GM23248 (cell line): ENCODE data around the gene DPF1. TPM values are rescaled to one million over a fixed set of nuclear protein-coding genes. Genes with fewer than 3 reads are reported as not detected.

ENCODE experiments used
- DNase-seq: peaks from one replicate; pipeline ENCODE4 v3.0.0-alpha.2; 2015
- H2AFZ ChIP-seq: fragments of 200-600 bp; sonication (generic); 2 replicates; pipeline ENCODE4 v1.6.1; 2016; ENCODE audit warnings: antibody characterized with exemption
- H3F3A ChIP-seq: fragments of 200-600 bp; sonication (generic); 2 replicates; pipeline ENCODE4 v1.6.1; 2016; ENCODE audit warnings: mild to moderate bottlenecking, antibody characterized with exemption, mixed run types; ENCODE audit not compliant: insufficient read depth
- H3K27ac ChIP-seq: fragments of 200-600 bp; sonication (generic); 2 replicates; pipeline ENCODE4 v1.5.1; 2016; ENCODE audit warnings: mild to moderate bottlenecking
- H3K27me3 ChIP-seq: fragments of 200-600 bp; sonication (generic); replicated peaks from 2 replicates; pipeline ENCODE4 v1.6.1; 2016; ENCODE audit warnings: mild to moderate bottlenecking; ENCODE audit not compliant: insufficient read depth
- H3K36me3 ChIP-seq: fragments of 200-600 bp; sonication (generic); 2 replicates; pipeline ENCODE4 v1.6.1; 2016; ENCODE audit warnings: low read depth, mild to moderate bottlenecking
- H3K4me1 ChIP-seq: fragments of 200-600 bp; sonication (generic); 2 replicates; pipeline ENCODE4 v1.6.1; 2016; ENCODE audit warnings: mild to moderate bottlenecking; ENCODE audit not compliant: insufficient read depth
- H3K4me2 ChIP-seq: fragments of 200-600 bp; sonication (generic); one replicate; pipeline ENCODE4 v1.6.1; 2016; ENCODE audit warnings: mild to moderate bottlenecking; ENCODE audit not compliant: unreplicated experiment
- H3K4me3 ChIP-seq: fragments of 200-600 bp; sonication (generic); 2 replicates; pipeline ENCODE4 v1.5.1; 2016; ENCODE audit warnings: mild to moderate bottlenecking
- H3K79me2 ChIP-seq: fragments of 200-600 bp; sonication (generic); 2 replicates; pipeline ENCODE4 v1.6.1; 2016; ENCODE audit warnings: mild to moderate bottlenecking; ENCODE audit not compliant: insufficient read depth
- H3K9ac ChIP-seq: fragments of 200-600 bp; sonication (generic); 2 replicates; pipeline ENCODE4 v1.6.1; 2016; ENCODE audit warnings: mild to moderate bottlenecking
- H3K9me2 ChIP-seq: fragments of 200-600 bp; sonication (generic); 2 replicates; pipeline ENCODE4 v1.6.1; 2016; ENCODE audit warnings: mixed run types, mild to moderate bottlenecking, moderate library complexity; ENCODE audit not compliant: insufficient read depth
- H3K9me3 ChIP-seq: fragments of 200-600 bp; sonication (generic); one replicate; pipeline ENCODE4 v1.6.1; 2017; ENCODE audit warnings: low read depth
- H4K20me1 ChIP-seq: fragments of 200-600 bp; sonication (generic); 2 replicates; pipeline ENCODE4 v1.6.0; 2016; ENCODE audit not compliant: insufficient read depth
- EZH2 ChIP-seq: fragments of 200-600 bp; sonication (generic); IDR thresholded peaks from 2 replicates; pipeline ENCODE4 v1.6.1; 2018; ENCODE audit warnings: antibody characterized with exemption, mild to moderate bottlenecking; ENCODE audit not compliant: insufficient read depth, poor library complexity, severe bottlenecking
- EZH2phosphoT487 ChIP-seq: fragments of 200-600 bp; sonication (generic); IDR thresholded peaks from 2 replicates; pipeline ENCODE4 v1.6.1; 2018; ENCODE audit warnings: antibody characterized with exemption, moderate library complexity, mild to moderate bottlenecking, low read depth; ENCODE audit not compliant: insufficient read depth
- WGBS, 2 experiments: methylation state at CpG; one replicate each; pipeline ENCODE4 v1.1.6; 2015 to 2017; ENCODE audit warnings: low lambda C conversion rate in 2 of 2, low coverage in 1 of 2; ENCODE audit errors: missing lambda C conversion rate in 2 of 2; 5-methylcytosine and 5-hydroxymethylcytosine counted together
- in situ Hi-C: fragments of 300-500 bp; cut with MboI; formaldehyde crosslinking; loops from 2 replicates; pipeline ENCODE4 v1.15.0; 2020
- polyA plus RNA-seq: library from polyadenylated mRNA; unstranded; fragments of >200 nt; fragmentation: Nextera tagmentation; extraction: Ambion mirVana; gene quantifications from 2 replicates; pipeline ENCODE4 v1.2.1, GENCODE V29; 2016
- total RNA-seq: library from RNA; depleted of rRNA; stranded (reverse); fragments of >200 nt; shearing (Covaris generic); gene quantifications from 2 replicates; pipeline ENCODE4 v1.2.3, GENCODE V29; 2014

The DPF1 gene
- total and polyA plus RNA-seq, 2 experiments from 2014 or later: 1.5 to 5.2 TPM

- Histone ChIP-seq H3K9me3 (no peaks in the 10 kb centered on the region), H2AFZ (peak overlapping the region; percentile 83), H3K27me3 (no peaks in the 10 kb centered on the region), H3K4me3 (peak overlapping the region; percentile 74), H3K79me2 (no peaks in the 10 kb centered on the region), H3K4me1 (no peaks in the 10 kb centered on the region), H3K27ac (no peak overlapping the region), H3K36me3 (no peaks in the 10 kb centered on the region), H3K9ac (peak overlapping the region; percentile 71), H3K4me2 (peak overlapping the region; percentile 73), H3F3A (no peaks in the 10 kb centered on the region), H3K9me2 (no peaks in the 10 kb centered on the region), H4K20me1 (no peaks in the 10 kb centered on the region)
- no peak for DNase-seq
- in situ Hi-C loops: no loop called here
- TF ChIP-seq EZH2 (no peak), EZH2phosphoT487 (no peak)
- WGBS, 2 experiments: 8 to 25% methylated on average over 5 to 13 of the region's 13 CpGs
These were observed 407 bp downstream of the DPF1 start for GRCh38 chr19:38223617-38224013.

- Histone ChIP-seq H3K4me3 (peak overlapping the region; percentile 74), H3K9me2 (no peaks in the 10 kb centered on the region), H3F3A (no peaks in the 10 kb centered on the region), H4K20me1 (no peaks in the 10 kb centered on the region), H3K27me3 (no peaks in the 10 kb centered on the region), H3K27ac (no peak overlapping the region), H3K36me3 (no peaks in the 10 kb centered on the region), H3K79me2 (no peaks in the 10 kb centered on the region), H3K4me1 (no peaks in the 10 kb centered on the region), H3K9me3 (no peaks in the 10 kb centered on the region), H3K9ac (no peak overlapping the region), H3K4me2 (peak overlapping the region; percentile 73), H2AFZ (no peak overlapping the region)
- TF ChIP-seq EZH2 (no peak), EZH2phosphoT487 (no peak)
- in situ Hi-C loops: no loop called here
- whole genome bisulfite sequencing, 2 experiments: 97 to 98% methylated on average over 3 of the region's 3 CpGs
- DNase-seq: no peak
These were observed 901 bp downstream of the DPF1 start for GRCh38 chr19:38223119-38223523.

GRCh38 chr19:38221919-38222830 lies 1.8 kb downstream of the DPF1 start:
- H4K20me1 ChIP-seq: no peaks in the 10 kb centered on the region
- no peaks in the 10 kb centered on the region for H3K79me2 ChIP-seq
- H3K4me2 ChIP-seq: no peak overlapping the region
- no peak overlapping the region for H2AFZ ChIP-seq
- H3K27me3 ChIP-seq: no peaks in the 10 kb centered on the region
- TF ChIP-seq EZH2phosphoT487 (no peak), EZH2 (no peak)
- no peaks in the 10 kb centered on the region for H3K9me3 ChIP-seq
- no peak overlapping the region for H3K27ac ChIP-seq
- no peaks in the 10 kb centered on the region for H3K36me3 ChIP-seq
- no peaks in the 10 kb centered on the region for H3K4me1 ChIP-seq
- 64 to 70% methylated on average over 29 to 64 of the region's 64 CpGs for WGBS, 2 experiments
- H3K9ac ChIP-seq: no peak overlapping the region
- peak; percentile 39 for DNase-seq
- no peaks in the 10 kb centered on the region for H3F3A ChIP-seq
- H3K9me2 ChIP-seq: no peaks in the 10 kb centered on the region
- in situ Hi-C loops: no loop called here
- no peak overlapping the region for H3K4me3 ChIP-seq

GRCh38 chr19:38221421-38221820 lies 2.6 kb downstream of the DPF1 start:
- TF ChIP-seq EZH2 (no peak), EZH2phosphoT487 (no peak)
- 93 to 99% methylated on average over 6 of the region's 6 CpGs for WGBS, 2 experiments
- Histone ChIP-seq H3F3A (no peaks in the 10 kb centered on the region), H3K4me1 (no peaks in the 10 kb centered on the region), H3K9me3 (no peaks in the 10 kb centered on the region), H4K20me1 (no peaks in the 10 kb centered on the region), H3K9ac (no peak overlapping the region), H3K36me3 (no peaks in the 10 kb centered on the region), H3K9me2 (no peaks in the 10 kb centered on the region), H3K79me2 (no peaks in the 10 kb centered on the region), H3K4me3 (no peak overlapping the region), H3K27ac (no peak overlapping the region), H3K27me3 (no peaks in the 10 kb centered on the region), H2AFZ (no peak overlapping the region), H3K4me2 (no peak overlapping the region)
- in situ Hi-C loops: no loop called here
- DNase-seq: no peak
